Measurements from ENCODE around the gene DRP2.

DRP2 gene

DNA sequence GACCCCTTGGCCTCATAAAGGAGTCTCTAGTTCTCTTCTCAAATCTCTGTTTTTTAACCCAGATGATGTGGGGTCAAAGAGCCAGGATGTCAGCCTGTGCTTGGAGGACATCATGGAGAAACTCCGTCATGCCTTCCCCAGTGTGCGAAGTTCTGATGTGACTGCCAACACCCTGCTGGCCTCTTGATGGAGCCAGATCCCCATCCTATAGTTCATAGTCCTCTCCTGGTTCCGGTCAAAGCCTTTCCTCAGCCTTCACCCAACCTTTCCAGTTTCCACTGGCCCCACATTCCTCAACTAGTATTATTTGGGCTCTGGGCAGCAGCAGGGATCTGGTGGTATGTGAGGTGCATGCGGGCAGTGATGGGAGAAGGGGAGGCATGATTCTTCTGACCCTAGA is 40.8 kb downstream of the DRP2 start:
- TF ChIP-seq, protein P1, sequence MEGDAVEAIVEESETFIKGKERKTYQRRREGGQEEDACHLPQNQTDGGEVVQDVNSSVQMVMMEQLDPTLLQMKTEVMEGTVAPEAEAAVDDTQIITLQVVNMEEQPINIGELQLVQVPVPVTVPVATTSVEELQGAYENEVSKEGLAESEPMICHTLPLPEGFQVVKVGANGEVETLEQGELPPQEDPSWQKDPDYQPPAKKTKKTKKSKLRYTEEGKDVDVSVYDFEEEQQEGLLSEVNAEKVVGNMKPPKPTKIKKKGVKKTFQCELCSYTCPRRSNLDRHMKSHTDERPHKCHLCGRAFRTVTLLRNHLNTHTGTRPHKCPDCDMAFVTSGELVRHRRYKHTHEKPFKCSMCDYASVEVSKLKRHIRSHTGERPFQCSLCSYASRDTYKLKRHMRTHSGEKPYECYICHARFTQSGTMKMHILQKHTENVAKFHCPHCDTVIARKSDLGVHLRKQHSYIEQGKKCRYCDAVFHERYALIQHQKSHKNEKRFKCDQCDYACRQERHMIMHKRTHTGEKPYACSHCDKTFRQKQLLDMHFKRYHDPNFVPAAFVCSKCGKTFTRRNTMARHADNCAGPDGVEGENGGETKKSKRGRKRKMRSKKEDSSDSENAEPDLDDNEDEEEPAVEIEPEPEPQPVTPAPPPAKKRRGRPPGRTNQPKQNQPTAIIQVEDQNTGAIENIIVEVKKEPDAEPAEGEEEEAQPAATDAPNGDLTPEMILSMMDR (IDR thresholded peaks at IDR 0.05; ENCODE audit: low read depth, low read length), result peak; percentile 22
- no peak for TF ChIP-seq EZH2phosphoT487 (IDR thresholded peaks at IDR 0.05; ENCODE audit: low read depth)
- Histone ChIP-seq H3K9ac (ENCODE audit: low read length) (no peak overlapping the region), H3K4me1 (ENCODE audit: low read length) (no peaks in the 10 kb centered on the region), H3K79me2 (ENCODE audit: low read length) (no peaks in the 10 kb centered on the region), H3K27ac (ENCODE audit: low read length) (no peak overlapping the region), H3K4me3 (ENCODE audit: low read length) (no peak overlapping the region), H3K9me3 (ENCODE audit: insufficient read depth, low read length) (no peaks in the 10 kb centered on the region), H3K4me2 (ENCODE audit: low read length) (no peak overlapping the region), H2AFZ (ENCODE audit: low read depth, low read length) (no peak overlapping the region), H4K20me1 (ENCODE audit: insufficient read depth, low read length) (no peaks in the 10 kb centered on the region), H3K27me3 (ENCODE audit: low read depth, low read length) (no peaks in the 10 kb centered on the region), H3K36me3 (replicated peaks; ENCODE audit: low read depth, low read length) (no peaks in the 10 kb centered on the region)

DNA sequence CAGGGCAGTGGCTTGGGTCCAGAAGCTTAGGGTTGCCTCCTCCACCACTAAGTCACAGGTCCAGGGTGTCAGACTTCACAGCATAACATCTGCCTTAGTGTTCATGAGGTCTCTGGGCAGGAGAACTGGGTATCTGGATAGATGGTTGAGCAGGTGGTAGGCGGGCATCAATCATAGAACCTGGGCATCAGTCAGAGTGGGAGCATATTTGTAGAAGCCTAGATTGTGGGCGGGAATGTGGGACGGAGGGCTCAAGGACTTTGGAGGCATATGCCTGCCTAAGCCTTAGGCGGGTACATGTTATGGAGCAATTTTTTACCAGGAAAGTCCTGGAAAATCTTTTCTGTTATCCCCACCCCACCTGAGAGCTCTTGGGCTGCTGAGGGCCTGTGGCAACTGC is 43.0 kb downstream of the DRP2 start:
- Histone ChIP-seq H3K27ac (ENCODE audit: low read length) (no peak overlapping the region), H3K27me3 (ENCODE audit: low read depth, low read length) (no peaks in the 10 kb centered on the region), H4K20me1 (ENCODE audit: insufficient read depth, low read length) (no peaks in the 10 kb centered on the region), H3K36me3 (replicated peaks; ENCODE audit: low read depth, low read length) (no peaks in the 10 kb centered on the region), H3K9me3 (ENCODE audit: insufficient read depth, low read length) (no peaks in the 10 kb centered on the region), H3K79me2 (ENCODE audit: low read length) (no peaks in the 10 kb centered on the region), H2AFZ (ENCODE audit: low read depth, low read length) (no peak overlapping the region), H3K4me1 (ENCODE audit: low read length) (no peaks in the 10 kb centered on the region), H3K4me3 (ENCODE audit: low read length) (no peak overlapping the region), H3K9ac (ENCODE audit: low read length) (no peak overlapping the region), H3K4me2 (ENCODE audit: low read length) (no peak overlapping the region)
- TF ChIP-seq, protein P1 (IDR thresholded peaks at IDR 0.05; ENCODE audit: low read depth, low read length), result no peak
- TF ChIP-seq EZH2phosphoT487 (IDR thresholded peaks at IDR 0.05; ENCODE audit: low read depth), result no peak

DNA sequence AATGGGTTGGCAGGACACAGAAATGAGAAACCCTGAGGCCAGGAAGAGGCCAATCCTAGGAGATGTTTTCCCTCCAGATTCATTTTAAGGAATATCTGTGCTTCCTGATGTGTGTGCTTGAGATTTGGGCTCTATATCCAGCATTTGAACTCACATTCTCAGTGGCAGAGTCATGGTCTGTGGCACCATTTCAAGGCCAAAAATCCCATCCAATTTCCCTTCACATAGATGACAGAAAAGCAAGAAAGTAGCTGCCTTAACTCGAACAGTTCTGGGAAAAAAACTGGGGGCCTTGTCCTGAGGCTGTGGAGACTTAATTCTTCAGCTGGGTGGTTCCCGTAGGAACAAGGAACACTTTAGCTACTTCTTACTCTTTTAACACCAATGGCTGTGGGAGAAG is 44.2 kb downstream of the DRP2 start:
- H3K36me3 ChIP-seq (replicated peaks; ENCODE audit: low read depth, low read length), result no peaks in the 10 kb centered on the region
- H4K20me1 ChIP-seq (ENCODE audit: insufficient read depth, low read length), result no peaks in the 10 kb centered on the region
- no peak overlapping the region for H2AFZ ChIP-seq (ENCODE audit: low read depth, low read length)
- no peak overlapping the region for H3K9ac ChIP-seq (ENCODE audit: low read length)
- H3K9me3 ChIP-seq (ENCODE audit: insufficient read depth, low read length), result no peaks in the 10 kb centered on the region
- no peak for TF ChIP-seq EZH2phosphoT487 (IDR thresholded peaks at IDR 0.05; ENCODE audit: low read depth)
- TF ChIP-seq, protein P1 (IDR thresholded peaks at IDR 0.05; ENCODE audit: low read depth, low read length), result no peak
- no peak overlapping the region for H3K4me3 ChIP-seq (ENCODE audit: low read length)
- no peak overlapping the region for H3K27ac ChIP-seq (ENCODE audit: low read length)
- no peaks in the 10 kb centered on the region for H3K79me2 ChIP-seq (ENCODE audit: low read length)
- H3K27me3 ChIP-seq (ENCODE audit: low read depth, low read length), result no peaks in the 10 kb centered on the region
- no peaks in the 10 kb centered on the region for H3K4me1 ChIP-seq (ENCODE audit: low read length)
- H3K4me2 ChIP-seq (ENCODE audit: low read length), result no peak overlapping the region

DNA sequence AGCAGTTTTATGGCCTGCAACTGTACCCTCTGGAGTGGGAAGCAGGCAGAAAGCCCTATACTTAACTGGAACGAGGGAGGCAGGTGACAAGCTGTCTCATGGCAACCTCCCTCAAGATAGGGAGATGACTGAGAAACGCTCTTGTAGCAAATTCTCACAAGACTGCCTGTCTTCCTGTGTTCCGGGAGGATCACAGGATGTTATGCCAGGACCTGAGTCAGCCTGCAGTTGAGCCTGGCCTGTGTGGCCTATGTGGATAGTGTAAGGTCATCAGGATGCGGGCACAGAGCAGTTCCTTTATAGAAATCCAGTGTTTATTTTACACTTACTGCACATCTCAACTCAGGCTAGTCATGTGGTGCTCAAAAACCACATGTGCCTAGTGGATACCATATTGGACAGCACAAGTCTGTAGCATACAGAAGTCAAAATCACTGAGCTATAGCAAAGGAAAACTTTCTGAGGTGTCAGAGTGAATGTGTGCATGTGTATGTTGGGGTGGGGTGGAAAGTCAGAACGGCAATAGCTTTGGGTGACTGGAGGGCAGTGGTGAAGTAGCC is 46.4 kb downstream of the DRP2 start:
- Histone ChIP-seq H4K20me1 (ENCODE audit: insufficient read depth, low read length) (no peaks in the 10 kb centered on the region), H2AFZ (ENCODE audit: low read depth, low read length) (no peak overlapping the region), H3K4me3 (ENCODE audit: low read length) (no peak overlapping the region), H3K9me3 (ENCODE audit: insufficient read depth, low read length) (no peaks in the 10 kb centered on the region), H3K9ac (ENCODE audit: low read length) (no peak overlapping the region), H3K4me1 (ENCODE audit: low read length) (no peaks in the 10 kb centered on the region), H3K79me2 (ENCODE audit: low read length) (no peaks in the 10 kb centered on the region), H3K36me3 (replicated peaks; ENCODE audit: low read depth, low read length) (no peaks in the 10 kb centered on the region), H3K4me2 (ENCODE audit: low read length) (no peak overlapping the region), H3K27me3 (ENCODE audit: low read depth, low read length) (no peaks in the 10 kb centered on the region), H3K27ac (ENCODE audit: low read length) (no peak overlapping the region)
- no peak for TF ChIP-seq EZH2phosphoT487 (IDR thresholded peaks at IDR 0.05; ENCODE audit: low read depth)
- TF ChIP-seq, protein P1 (IDR thresholded peaks at IDR 0.05; ENCODE audit: low read depth, low read length), result no peak
